Subcutaneous adipose tissue (tissue), 4 donors: ENCODE data around the gene AP3M1. TPM values are rescaled to one million over a fixed set of nuclear protein-coding genes. Genes with fewer than 3 reads are reported as not detected.

Experiments used
- CTCF ChIP-seq: fragments of 450-650 bp; IDR thresholded peaks from one replicate; pipeline ENCODE4 v1.5.1; 2016; ENCODE audit warnings: low read depth, mild to moderate bottlenecking, control low read depth, antibody characterized with exemption, moderate library complexity
- total RNA-seq, 4 donors: library from RNA; depleted of rRNA; stranded (reverse); fragments of >200 nt; gene quantifications; one replicate each; pipeline ENCODE4 v1.1.0, GENCODE V29; 2016

The AP3M1 gene
- total RNA-seq, 4 donors from 2014 or later = 20.2 to 38.3 (median 24.6) TPM

GRCh38 chr10:74139981-74140380 lies 10.6 kb downstream of the AP3M1 start:
- no peak for TF ChIP-seq CTCF

- TF ChIP-seq CTCF = no peak
These were observed 12.6 kb downstream of the AP3M1 start for GRCh38 chr10:74137992-74138391.

- no peak for TF ChIP-seq CTCF
These were observed 15.2 kb downstream of the AP3M1 start for GRCh38 chr10:74135452-74135851.

- TF ChIP-seq CTCF = no peak
These were observed 16.5 kb downstream of the AP3M1 start for GRCh38 chr10:74133923-74134820.

- TF ChIP-seq CTCF = no peak
These were observed 27.5 kb downstream of the AP3M1 start for GRCh38 chr10:74123081-74123480.

- no peak for TF ChIP-seq CTCF
These were observed 28.6 kb downstream of the AP3M1 start for GRCh38 chr10:74122060-74122459.

GRCh38 chr10:74121368-74121767 lies 29.3 kb downstream of the AP3M1 start:
- no peak for TF ChIP-seq CTCF
